ENCODE results near the gene PLXNA4. TPM values are rescaled to one million over a fixed set of nuclear protein-coding genes. Genes with fewer than 3 reads are reported as not detected.

Gene PLXNA4
- total and polyA plus RNA-seq, 2 experiments from 2014 or later: 0.08 to 0.80 TPM

DNA sequence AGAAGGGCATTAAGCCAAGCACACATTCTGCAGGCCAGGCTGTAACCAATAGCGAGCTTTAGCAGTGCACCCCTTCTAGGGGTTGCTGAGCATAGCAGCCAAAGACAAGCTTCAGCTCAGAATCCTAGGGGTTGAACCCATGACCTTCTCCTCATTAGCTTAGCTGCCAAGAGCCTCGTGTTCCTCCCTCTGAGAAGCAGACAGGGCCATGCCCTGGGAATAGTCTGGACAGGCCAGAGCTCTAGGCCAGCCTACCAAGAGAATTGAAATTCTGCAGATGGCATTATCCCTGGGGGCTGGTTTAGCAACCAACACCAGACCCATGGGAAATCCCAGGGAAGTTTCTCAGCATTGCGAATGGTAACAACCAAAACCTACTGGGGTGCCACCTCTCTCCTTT is 77.2 kb downstream of the PLXNA4 start:
- Histone ChIP-seq H2AFZ (no peak overlapping the region), H3F3A (replicated peaks; ENCODE audit: low read depth) (no peaks in the 10 kb centered on the region), H3K4me1 (ENCODE audit: insufficient read depth) (no peaks in the 10 kb centered on the region; the same call in 1 of the 2 replicates), H4K20me1 (replicated peaks; ENCODE audit: insufficient read depth) (no peaks in the 10 kb centered on the region), H3K79me2 (replicated peaks; ENCODE audit: insufficient read depth) (no peaks in the 10 kb centered on the region), H3K27ac (ENCODE audit: low read depth) (no peak overlapping the region), H3K9me2 (ENCODE audit: insufficient read depth) (no peaks in the 10 kb centered on the region), H3K27me3 (ENCODE audit: insufficient read depth) (no peaks in the 10 kb centered on the region), H3K36me3 (ENCODE audit: insufficient read depth) (no peaks in the 10 kb centered on the region), H3K4me2 (no peak overlapping the region), H3K4me3 (no peak overlapping the region)
- no peaks in the 10 kb centered on the region for H3K9me3 Mint-ChIP-seq
- H3K36me3 Mint-ChIP-seq (ENCODE audit: low read depth): no peaks in the 10 kb centered on the region
- TF ChIP-seq, protein P1, sequence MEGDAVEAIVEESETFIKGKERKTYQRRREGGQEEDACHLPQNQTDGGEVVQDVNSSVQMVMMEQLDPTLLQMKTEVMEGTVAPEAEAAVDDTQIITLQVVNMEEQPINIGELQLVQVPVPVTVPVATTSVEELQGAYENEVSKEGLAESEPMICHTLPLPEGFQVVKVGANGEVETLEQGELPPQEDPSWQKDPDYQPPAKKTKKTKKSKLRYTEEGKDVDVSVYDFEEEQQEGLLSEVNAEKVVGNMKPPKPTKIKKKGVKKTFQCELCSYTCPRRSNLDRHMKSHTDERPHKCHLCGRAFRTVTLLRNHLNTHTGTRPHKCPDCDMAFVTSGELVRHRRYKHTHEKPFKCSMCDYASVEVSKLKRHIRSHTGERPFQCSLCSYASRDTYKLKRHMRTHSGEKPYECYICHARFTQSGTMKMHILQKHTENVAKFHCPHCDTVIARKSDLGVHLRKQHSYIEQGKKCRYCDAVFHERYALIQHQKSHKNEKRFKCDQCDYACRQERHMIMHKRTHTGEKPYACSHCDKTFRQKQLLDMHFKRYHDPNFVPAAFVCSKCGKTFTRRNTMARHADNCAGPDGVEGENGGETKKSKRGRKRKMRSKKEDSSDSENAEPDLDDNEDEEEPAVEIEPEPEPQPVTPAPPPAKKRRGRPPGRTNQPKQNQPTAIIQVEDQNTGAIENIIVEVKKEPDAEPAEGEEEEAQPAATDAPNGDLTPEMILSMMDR (conservative IDR thresholded peaks at IDR 0.05; ENCODE audit: low read depth in 2 of 2): no peak
- TF ChIP-seq, protein P2, sequence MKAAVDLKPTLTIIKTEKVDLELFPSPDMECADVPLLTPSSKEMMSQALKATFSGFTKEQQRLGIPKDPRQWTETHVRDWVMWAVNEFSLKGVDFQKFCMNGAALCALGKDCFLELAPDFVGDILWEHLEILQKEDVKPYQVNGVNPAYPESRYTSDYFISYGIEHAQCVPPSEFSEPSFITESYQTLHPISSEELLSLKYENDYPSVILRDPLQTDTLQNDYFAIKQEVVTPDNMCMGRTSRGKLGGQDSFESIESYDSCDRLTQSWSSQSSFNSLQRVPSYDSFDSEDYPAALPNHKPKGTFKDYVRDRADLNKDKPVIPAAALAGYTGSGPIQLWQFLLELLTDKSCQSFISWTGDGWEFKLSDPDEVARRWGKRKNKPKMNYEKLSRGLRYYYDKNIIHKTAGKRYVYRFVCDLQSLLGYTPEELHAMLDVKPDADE (IDR thresholded peaks at IDR 0.05): no peak
- TF ChIP-seq ZNF331 (CRISPR knock-in tag; IDR thresholded peaks at IDR 0.05; ENCODE audit: low read depth) (no peak), EZH2phosphoT487 (IDR thresholded peaks at IDR 0.05; ENCODE audit: unreplicated experiment) (no peak), ZNF114 (CRISPR knock-in tag; IDR thresholded peaks at IDR 0.05) (no peak), STAT1 (IDR thresholded peaks at IDR 0.05; ENCODE audit: unreplicated experiment) (no peak), EZH2 (IDR thresholded peaks at IDR 0.05; ENCODE audit: low read depth, unreplicated experiment) (no peak), NANOG (IDR thresholded peaks at IDR 0.05; ENCODE audit: borderline replicate concordance) (no peak), JUNB (IDR thresholded peaks at IDR 0.05; ENCODE audit: unreplicated experiment) (no peak), CREB1 (CRISPR knock-in tag; IDR thresholded peaks at IDR 0.05; ENCODE audit: low read depth) (no peak), POLR2AphosphoS5 (IDR thresholded peaks at IDR 0.05; ENCODE audit: low read depth) (no peak)
- TF ChIP-seq, protein P3, sequence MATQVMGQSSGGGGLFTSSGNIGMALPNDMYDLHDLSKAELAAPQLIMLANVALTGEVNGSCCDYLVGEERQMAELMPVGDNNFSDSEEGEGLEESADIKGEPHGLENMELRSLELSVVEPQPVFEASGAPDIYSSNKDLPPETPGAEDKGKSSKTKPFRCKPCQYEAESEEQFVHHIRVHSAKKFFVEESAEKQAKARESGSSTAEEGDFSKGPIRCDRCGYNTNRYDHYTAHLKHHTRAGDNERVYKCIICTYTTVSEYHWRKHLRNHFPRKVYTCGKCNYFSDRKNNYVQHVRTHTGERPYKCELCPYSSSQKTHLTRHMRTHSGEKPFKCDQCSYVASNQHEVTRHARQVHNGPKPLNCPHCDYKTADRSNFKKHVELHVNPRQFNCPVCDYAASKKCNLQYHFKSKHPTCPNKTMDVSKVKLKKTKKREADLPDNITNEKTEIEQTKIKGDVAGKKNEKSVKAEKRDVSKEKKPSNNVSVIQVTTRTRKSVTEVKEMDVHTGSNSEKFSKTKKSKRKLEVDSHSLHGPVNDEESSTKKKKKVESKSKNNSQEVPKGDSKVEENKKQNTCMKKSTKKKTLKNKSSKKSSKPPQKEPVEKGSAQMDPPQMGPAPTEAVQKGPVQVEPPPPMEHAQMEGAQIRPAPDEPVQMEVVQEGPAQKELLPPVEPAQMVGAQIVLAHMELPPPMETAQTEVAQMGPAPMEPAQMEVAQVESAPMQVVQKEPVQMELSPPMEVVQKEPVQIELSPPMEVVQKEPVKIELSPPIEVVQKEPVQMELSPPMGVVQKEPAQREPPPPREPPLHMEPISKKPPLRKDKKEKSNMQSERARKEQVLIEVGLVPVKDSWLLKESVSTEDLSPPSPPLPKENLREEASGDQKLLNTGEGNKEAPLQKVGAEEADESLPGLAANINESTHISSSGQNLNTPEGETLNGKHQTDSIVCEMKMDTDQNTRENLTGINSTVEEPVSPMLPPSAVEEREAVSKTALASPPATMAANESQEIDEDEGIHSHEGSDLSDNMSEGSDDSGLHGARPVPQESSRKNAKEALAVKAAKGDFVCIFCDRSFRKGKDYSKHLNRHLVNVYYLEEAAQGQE (IDR thresholded peaks at IDR 0.05; ENCODE audit: unreplicated experiment): no peak
- TF ChIP-seq, protein P4, sequence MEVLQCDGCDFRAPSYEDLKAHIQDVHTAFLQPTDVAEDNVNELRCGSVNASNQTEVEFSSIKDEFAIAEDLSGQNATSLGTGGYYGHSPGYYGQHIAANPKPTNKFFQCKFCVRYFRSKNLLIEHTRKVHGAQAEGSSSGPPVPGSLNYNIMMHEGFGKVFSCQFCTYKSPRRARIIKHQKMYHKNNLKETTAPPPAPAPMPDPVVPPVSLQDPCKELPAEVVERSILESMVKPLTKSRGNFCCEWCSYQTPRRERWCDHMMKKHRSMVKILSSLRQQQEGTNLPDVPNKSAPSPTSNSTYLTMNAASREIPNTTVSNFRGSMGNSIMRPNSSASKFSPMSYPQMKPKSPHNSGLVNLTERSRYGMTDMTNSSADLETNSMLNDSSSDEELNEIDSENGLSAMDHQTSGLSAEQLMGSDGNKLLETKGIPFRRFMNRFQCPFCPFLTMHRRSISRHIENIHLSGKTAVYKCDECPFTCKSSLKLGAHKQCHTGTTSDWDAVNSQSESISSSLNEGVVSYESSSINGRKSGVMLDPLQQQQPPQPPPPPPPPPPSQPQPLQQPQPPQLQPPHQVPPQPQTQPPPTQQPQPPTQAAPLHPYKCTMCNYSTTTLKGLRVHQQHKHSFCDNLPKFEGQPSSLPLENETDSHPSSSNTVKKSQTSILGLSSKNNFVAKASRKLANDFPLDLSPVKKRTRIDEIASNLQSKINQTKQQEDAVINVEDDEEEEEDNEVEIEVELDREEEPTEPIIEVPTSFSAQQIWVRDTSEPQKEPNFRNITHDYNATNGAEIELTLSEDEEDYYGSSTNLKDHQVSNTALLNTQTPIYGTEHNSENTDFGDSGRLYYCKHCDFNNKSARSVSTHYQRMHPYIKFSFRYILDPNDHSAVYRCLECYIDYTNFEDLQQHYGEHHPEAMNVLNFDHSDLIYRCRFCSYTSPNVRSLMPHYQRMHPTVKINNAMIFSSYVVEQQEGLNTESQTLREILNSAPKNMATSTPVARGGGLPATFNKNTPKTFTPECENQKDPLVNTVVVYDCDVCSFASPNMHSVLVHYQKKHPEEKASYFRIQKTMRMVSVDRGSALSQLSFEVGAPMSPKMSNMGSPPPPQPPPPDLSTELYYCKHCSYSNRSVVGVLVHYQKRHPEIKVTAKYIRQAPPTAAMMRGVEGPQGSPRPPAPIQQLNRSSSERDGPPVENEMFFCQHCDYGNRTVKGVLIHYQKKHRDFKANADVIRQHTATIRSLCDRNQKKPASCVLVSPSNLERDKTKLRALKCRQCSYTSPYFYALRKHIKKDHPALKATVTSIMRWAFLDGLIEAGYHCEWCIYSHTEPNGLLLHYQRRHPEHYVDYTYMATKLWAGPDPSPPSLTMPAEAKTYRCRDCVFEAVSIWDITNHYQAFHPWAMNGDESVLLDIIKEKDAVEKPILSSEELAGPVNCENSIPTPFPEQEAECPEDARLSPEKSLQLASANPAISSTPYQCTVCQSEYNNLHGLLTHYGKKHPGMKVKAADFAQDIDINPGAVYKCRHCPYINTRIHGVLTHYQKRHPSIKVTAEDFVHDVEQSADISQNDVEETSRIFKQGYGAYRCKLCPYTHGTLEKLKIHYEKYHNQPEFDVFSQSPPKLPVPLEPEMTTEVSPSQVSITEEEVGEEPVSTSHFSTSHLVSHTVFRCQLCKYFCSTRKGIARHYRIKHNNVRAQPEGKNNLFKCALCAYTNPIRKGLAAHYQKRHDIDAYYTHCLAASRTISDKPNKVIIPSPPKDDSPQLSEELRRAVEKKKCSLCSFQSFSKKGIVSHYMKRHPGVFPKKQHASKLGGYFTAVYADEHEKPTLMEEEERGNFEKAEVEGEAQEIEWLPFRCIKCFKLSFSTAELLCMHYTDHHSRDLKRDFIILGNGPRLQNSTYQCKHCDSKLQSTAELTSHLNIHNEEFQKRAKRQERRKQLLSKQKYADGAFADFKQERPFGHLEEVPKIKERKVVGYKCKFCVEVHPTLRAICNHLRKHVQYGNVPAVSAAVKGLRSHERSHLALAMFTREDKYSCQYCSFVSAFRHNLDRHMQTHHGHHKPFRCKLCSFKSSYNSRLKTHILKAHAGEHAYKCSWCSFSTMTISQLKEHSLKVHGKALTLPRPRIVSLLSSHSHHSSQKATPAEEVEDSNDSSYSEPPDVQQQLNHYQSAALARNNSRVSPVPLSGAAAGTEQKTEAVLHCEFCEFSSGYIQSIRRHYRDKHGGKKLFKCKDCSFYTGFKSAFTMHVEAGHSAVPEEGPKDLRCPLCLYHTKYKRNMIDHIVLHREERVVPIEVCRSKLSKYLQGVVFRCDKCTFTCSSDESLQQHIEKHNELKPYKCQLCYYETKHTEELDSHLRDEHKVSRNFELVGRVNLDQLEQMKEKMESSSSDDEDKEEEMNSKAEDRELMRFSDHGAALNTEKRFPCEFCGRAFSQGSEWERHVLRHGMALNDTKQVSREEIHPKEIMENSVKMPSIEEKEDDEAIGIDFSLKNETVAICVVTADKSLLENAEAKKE (CRISPR knock-in tag; IDR thresholded peaks at IDR 0.05): no peak
- H3K27ac Mint-ChIP-seq: no peak overlapping the region; the same call in 1 of the 2 replicates
- ATAC-seq (no peak), DNase-seq (ENCODE audit: low spot score) (no peak)
- peaks cover 2% of the 10 kb centered on the region for H3K27me3 Mint-ChIP-seq (ENCODE audit: insufficient read depth, low read depth, poor library complexity)
- peaks cover 14% of the 10 kb centered on the region; the same call in 2 of the 3 replicates for H3K4me1 Mint-ChIP-seq
- no peak overlapping the region for H3K4me3 Mint-ChIP-seq

Measured in GM23338 (cell line).